Measurements from ENCODE around the gene SLC25A21.
A peak's percentile ranks its signal among the peaks of the same experiment; 100 is the strongest.
"Not testable (repeated sequence)": the region's sequence is repeated elsewhere in the genome, so short reads cannot be mapped to it uniquely, and the experiment has no call there.

The SLC25A21 gene

DNA sequence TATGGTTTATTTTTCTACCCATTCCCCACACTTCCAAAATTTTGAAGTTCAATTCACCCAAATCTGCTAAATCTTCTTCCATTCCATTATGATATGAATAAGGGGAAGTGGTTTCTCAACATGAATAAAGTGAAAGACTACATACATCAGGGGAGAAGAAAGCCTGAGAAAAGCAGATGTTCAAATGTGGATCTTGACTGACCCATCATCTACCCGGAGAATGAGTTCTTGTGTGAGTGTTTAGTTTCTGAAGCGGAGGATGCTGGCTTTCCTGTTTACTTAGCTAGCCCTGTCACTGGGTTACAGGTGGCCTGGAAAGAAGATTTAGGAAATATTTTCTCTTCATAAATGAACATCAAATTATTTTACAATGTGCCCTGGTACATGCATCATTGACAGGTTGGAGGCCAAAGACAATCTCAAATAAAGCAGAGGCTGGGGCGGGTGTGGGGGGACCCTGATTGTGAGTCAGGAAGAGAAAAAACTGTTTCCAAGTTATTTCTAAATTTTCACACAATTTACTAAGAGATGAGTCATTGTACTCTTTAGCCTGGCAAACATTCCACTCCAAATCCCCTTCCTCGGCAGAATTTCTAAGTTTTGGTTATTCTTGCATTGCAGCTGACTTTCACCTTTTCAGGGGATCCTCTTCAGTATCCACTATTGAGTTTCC lies 135.6 kb downstream of the SLC25A21 start:
- DNase-seq: no peak

DNA sequence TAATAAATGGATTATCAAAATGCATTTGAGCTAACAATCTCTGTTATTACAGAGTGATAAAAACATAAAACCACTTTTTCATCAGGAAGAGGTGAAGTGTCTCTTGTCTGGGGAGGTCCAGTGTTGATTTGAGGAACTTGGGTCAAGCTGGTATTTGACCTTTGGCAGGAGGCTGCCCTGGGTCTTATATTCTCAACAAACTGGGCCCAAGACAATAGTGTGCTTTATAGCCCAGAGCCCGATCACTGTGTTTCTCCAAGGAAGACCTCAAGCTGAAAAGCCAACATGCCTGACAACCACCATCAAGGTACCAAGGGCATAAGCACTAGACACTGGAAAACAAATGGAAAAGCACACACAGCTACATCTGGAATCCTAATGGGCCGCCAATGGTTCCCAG lies 137.0 kb downstream of the SLC25A21 start:
- no peak for DNase-seq

DNA sequence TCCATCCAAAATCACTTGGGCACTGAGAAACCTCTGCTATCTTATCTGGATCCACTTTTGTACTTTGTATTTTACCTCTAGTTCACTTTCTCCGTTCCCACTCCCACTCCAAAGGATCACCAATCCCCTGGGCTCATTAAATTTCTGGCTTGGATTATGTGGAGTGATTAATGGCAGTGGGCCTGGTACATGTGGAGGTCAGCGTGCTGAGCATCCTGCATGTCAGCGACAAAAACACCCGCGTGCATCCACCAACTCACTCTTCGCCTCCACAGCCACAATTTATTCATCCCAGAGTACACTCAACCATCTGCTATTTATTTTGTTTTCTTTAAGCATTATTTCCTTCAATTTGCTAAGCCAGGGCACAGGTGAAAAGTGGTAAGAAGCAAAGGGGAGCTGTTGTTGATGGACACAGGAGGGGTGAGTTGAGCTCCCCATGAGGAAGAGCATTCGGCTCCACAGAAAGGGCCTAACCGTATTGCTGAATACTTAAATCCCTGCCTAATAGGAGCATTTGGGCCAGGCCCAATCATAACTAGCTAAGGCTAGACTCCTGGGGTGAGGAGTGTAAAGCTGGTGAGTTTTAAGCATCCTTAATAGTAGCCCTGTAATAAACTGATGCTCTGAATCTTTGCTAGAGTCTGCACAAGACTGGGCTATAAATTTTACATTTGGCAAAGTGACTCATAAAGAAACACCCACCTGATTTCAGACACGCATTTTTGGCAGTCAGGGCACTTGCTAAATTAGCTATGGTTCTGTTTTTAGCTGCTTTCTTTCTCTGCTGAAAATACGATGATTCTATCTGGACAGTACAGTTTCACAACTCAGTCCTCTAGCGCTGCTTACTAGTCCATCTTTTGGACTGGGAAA lies 137.8 kb downstream of the SLC25A21 start:
- no peak for DNase-seq

DNA sequence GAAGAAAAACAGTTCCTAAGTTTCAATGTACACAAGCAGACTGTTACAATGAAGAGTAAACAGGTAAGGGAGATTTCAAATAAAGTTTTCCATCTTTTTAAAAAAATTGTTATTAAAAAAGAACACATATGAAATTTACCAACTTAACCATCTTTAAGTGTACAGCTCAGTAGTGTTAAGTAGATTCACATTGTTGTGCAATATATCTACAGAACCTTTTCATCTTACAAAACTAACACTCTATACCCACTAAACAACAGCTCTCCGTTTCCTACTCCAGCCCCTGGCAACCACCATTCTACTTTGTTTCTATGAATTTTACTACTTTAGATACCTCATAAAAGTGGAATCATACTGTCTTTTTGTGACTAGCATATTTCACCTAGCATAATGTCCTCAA lies 139.5 kb downstream of the SLC25A21 start:
- no peak for DNase-seq

DNA sequence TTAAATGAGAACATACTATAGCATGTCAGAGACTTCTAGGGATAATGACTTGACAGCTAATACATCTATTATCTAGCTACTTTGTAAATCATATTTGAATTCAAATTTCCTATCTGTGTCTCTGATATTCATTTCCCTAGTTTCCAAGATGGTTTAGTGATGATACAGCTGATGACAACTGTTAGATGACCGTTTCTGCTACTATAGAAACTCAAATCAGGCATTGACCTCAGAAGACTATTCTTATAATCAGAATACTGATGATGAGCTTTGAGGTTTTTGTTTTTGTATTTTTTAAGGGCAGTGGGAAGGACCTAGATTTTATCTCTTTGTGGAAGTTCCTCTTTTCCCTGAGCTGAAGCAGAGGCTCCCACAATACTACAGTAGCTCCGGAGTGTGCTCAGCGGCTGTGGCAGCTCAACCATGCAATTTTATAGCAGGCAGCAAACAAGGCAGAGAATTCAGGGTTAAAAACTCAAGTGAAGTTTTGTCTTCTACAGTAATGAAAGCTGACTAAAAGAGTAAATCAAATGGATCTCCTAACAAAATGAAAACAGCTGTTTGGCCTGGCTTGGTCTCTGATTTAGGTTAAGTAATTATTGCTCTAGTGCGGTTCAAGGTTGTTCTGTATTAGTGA lies 145.1 kb downstream of the SLC25A21 start:
- DNase-seq: no peak

DNA sequence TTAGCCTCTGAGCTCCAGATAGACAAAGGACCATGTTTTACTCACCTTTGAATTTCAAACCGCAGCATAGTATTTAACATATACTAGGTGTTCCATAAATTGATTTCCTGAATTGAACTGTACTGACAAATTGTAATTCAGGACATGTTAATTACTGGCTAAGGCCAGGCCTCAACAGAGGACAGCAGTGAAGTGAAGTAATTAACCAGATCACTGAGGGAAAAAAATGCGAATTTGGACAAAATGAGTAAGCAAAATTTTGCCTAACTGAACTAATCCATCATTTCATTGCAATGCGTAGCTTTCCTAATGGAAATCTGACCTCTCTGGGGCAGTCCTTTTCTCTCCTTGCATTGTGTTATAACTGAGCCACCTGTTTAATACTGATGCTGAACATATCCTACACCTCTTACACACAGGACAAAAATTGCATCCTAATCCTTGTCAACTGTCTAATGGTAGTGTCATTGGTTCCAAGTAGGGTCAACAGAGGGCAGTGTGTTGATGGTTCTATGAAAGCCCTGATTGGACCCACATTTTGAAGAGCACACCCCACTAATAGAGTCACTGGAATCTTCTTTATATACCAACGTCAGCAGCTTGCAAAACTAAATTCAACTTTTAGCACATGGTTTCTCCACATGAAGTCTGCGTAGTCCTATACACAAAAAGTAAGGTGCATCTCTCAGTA lies 148.4 kb downstream of the SLC25A21 start:
- DNase-seq: no peak

DNA sequence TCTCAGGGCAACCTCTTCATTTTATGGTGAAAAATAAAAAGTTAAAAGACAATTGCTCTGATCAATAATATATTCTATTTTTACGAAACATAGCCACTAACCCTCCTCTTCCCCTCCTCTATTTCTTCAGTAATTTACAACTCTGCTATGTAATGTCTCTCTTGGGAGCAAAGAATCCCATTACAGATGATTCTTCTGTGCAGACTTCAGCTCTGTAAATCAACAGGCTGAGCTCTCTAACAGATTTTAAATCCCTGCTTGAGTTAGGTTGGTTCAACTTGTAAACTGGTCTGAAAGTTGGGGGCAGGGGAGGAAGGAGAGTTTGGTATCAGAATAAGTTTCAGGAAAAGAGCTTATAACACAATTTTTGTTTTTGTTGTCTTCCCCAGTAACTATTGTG lies 151.0 kb downstream of the SLC25A21 start:
- DNase-seq: no peak

DNA sequence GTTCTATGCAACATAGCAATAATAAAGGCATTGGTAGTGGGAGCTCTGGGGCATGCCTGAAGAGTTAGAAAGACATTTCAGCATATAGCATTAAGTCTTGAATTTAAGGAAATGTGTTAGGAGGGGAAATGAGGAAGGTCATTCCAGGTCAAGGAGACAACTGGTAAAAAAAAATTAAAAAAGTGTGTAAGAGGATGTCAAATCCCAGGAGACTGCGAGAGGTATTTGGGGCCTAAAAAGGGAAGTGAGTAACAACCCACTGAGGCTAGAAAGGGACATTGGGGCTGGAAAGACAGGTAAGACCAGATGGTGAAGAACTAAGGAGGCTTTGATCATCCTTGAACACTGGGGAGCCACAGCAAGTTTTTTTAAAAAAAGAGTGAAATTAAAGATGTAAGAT lies 152.9 kb downstream of the SLC25A21 start:
- no peak for DNase-seq

DNA sequence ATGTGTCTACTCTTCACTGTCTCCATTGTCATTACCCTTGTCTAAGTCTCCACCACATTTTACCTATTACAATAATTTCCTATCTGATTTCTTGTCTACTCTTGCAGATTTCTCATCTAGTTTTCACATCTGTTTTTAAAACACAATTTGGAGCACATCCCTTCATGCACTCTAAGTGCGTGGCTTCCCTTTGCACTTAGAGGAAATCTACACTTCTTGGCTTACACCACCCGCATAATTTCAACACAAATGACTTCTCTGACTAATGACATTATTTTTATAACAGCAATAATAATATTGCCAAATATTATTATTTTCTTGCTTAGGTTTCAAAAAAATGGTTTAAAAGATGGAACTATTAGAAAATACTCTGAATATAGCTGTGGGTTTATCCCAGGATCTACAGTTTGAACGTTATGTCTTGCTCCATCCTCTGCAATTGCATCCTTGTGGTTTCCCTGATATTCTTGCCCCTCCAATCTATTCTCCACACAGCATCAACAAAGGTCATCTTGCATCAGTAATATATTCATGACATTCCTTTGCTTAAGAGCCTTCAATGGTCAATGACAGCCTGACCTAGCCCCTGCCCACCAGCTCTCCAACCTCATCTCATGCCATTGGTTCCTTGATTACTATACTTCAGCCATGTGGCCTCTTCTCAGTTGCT lies 153.7 kb downstream of the SLC25A21 start:
- no peak for DNase-seq

DNA sequence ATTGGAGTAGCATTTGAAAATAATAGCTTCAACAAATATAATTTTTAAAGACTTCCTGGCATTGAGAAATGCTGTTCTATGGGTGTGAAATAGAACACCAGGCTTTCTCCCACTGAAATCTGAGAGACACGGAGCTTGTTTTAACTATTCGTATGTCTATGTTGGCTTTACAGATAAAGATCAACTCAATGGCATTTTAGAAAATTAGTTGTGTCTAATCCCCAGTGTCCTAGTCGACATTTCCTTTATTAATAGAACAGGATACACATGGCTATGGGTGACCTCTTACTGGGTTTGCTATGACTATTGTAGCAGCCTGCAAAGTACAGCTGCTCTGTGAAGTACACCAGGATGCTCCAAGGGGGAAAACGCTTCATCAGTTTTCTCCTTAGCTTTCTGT lies 159.3 kb downstream of the SLC25A21 start:
- DNase-seq: no peak

DNA sequence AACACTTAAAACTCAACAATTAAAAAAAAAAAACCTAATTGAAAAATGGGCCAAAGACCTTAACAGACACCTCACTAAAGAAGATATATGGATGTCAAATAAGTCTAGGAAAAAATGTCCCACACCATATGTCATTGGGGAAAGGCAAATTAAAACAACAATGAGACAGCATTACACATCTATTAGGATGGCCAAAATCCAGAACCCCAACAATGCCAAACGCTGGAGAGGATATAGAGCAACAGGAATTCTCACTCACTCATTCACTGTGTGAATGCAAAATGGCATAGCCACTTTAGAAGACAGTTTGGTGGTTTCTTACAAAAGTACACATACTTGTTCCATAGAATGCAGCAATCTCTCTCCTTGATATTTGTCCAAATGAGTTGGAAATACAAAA lies 173.7 kb downstream of the SLC25A21 start:
- peak in 1 of 2 experiments; percentile 5 for DNase-seq

DNA sequence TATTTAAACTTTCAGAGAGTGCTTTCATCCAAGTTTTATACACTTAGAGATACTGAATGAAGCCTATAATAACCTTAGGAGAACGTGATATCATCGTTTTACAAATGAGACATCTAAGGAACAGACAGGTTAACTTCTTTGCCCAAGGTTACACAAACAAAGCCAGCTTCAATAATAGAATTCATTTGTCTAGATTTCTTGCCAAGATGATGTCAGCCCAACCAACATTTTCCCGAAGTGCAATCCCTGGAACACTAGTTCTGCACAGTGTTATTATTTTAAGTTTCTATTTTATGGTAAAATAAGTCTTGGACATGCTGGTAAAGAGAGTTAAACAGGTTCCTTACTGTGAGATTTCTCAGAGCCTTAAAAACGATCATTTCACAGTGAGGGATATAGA lies 174.6 kb downstream of the SLC25A21 start:
- no peak for DNase-seq

DNA sequence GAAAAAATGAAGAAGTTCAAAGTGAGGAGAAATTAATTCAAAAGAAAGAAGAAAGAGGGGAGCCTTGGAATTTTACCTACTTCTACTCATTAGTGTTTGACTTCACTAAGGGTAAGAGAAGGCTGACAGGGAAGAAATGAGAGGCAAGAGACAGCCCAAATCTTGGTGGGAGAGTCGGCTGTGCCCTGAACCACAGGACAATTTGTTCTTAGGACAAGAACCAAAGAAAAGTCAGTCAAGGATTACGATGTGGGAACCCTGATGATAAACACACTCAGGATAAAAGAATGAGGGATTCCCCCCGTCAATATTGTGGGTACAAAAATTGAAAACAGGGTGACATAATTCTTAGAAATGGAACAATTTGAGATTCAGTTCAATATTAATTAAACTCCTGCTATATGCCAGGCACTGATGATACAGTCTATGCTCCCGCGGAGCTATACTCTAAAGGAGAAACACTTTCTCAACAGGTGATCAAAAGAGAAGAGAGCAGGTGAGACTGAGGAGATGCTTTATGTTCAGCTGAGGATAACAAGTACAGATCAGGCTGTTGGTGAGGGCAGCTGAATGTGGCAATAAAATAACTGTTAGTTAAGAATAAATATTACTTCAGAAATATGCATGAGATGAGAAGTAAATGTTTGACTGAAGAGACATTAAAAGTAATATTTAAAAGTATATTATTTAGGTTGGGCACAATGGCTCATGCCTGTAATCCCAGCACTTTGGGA lies 175.4 kb downstream of the SLC25A21 start:
- no peak for DNase-seq

DNA sequence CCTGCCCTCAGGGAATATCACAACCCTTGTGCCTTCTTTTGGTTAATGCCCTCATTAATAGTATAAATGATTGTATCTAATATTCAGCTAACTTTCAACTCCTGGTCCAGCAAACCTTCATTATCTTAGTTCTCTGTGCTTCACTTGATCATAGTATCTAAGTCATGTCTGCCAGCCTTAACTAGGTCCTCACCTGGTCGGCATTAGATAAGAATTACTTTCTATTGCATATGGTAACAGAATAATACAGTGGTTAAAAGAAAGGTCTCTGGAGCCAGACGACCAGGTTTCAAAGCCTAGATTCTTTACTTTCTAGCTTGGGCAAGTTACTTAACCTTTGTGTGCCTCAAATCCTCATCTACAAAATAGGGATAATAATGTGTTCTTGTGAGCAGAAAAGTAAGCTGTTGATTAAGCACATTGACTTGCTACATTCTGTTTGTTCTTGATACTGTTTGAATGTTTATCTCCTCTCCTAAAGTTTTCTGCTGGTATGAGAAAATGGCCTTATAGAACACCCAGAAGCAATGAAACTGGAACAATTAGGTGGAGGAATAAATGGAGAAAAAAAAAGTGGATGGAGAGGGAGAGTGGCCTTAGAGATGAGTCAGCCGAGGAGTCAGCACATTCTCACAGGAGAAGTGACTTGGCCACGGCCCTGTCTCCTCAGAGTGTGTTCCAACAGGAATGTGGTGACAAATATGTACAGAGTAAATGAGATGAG lies 176.1 kb downstream of the SLC25A21 start:
- DNase-seq: no peak

DNA sequence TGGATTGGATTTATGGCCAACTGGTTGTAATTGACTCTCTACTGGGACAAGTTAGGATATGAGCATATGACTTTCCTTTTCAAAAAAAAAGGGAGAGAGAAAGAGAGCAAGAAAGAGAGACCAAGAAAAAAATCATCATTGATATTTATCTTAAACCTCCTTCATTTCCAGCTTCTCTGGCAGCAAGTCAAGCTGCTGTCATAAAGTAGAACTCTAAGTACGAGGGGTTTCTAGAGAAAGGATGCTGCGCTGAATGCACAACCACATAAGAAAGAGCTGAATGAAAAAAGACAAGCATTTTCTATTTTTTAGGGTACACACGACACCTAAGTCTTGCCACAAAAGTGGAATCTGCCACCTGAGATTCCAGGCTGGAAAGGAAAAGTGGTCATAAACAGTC lies 182.6 kb downstream of the SLC25A21 start:
- no peak for DNase-seq

DNA sequence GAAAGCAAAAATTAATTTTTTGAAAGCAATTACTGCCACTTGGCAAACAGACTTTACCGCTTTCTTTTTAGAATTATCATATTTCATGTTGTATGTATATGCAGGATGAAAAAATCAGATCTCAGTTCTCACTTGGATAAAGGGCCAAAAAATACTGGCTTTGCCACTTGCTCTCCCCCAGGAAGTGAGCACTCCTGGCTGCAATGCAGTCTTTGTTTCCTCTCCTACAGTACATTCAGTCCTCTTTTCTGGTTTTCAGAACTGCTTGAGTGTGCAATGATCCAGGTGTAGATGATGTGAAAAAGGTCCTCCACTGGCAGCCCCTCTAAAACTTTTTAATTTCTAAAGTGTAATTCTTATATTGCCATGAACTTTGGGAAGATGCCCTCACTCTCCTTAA lies 183.4 kb downstream of the SLC25A21 start:
- no peak for DNase-seq

DNA sequence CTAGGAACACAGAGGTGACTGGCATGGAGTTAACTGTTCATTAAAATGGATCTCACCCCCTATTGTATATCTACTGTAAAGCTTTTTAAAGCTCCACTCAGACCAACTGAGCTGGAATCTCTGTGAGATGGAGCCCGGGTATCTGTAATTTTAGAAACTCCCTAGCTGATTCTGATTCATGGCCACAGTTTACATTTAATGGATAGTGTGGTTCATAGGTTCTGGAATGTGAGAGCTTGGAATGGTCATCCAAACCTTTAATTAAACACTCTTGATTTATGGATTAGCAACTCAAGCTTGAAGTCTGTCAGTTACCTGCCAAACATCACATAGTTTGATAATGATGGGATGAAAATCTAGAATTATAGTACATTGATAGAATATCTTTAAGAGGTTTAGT lies 183.8 kb downstream of the SLC25A21 start:
- no peak for DNase-seq

DNA sequence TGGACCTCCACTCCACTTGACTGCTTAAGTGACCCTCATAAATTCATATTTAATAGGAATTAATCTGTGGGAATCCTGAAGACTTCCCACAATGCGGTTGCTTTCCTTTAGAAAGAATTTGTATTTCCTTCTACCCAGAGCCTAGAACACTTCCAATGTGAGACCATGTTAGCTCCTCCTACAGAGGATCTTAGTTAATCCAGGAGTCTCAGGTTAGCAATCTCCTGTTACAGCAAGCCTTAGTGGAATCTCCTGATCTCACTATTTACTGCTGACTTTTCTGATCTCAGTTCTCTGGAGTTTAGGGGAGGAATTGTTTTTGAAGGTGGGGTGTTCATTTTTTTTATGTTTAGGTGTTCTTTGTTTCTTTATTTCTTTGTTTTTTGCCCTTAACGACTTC lies 186.0 kb downstream of the SLC25A21 start:
- no peak for DNase-seq

DNA sequence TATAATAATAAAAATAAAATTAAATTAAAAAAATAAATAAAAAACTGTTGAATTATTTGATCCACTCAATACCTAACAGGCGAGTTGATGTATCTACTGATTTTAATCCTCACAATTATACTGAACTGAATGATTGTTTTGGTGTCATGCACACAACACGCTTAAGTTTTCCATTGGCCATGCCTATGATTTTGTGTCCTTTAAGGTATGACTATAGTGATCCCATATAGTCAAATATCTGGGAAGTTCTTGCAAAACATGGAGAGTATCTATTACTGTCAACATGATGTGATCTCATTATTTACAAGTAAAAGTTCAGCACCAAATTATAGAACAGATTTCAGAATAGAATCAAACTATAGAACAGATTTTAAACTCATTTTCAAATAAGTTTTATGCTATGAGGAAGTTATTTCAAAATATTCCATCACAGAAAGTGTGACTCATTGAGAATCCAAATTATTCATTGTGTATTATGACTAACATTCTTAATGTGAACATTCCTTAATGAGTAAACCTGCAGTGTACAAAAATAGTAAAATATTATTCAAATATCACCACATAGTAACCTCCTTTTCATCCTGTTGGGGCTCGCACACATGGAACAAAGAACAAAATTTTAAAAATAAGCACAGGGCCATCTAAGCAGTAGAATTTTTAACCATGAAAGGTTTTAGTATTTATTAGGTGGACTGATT lies 190.4 kb downstream of the SLC25A21 start:
- DNase-seq: no peak

DNA sequence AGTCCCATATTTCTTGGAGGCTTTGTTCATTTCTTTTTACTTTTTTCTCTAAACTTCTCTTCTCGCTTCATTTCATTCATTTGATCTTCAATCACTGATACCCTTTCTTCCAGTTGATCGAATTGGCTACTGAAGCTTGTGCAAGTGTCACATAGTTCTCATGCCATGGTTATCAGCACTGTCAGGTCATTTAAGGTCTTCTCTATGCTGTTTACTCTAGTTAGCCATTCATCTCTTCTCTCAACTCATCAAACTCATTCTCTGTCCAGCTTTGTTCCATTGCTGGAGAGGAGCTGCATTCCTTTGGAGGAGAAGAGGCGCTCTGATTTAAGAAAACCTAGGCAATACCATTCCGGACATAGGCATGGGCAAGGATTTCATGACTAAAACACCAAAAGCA lies 192.0 kb downstream of the SLC25A21 start:
- not testable (repeated sequence) for DNase-seq

DNA sequence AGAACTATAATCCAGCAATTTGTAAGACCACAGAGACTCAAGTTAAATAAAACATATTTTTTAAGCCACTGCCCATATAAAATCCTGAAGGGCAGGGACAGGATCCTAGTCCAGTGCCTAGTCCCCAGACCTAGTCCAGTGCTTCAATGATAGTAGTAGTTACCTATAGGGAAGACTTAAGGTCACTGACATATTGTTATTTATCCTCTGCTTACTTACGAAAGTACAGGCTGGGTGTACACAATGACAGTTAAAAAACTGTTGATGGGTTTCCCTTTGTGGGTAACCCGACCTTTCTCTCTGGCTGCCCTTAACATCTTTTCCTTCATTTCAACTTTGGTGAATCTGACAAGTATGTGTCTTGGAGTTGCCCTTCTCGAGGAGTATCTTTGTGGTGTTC lies 192.5 kb downstream of the SLC25A21 start:
- no peak for DNase-seq
